HG02852 (cell line): ENCODE results near the gene FFAR4.
A peak's percentile ranks its signal among the peaks of the same experiment; 100 is the strongest.

Source experiments
- ATAC-seq: cut with Tn5 transposase; IDR thresholded peaks from one replicate; pipeline ENCODE4 v1.9.1; 2021; ENCODE audit warnings: mild to moderate bottlenecking, moderate library complexity; ENCODE audit not compliant: unreplicated experiment

FFAR4 gene

GRCh38 chr10:93598157-93598556 lies 31.7 kb downstream of the FFAR4 start:
- no peak for ATAC-seq

GRCh38 chr10:93599335-93599734 lies 32.9 kb downstream of the FFAR4 start:
- no peak for ATAC-seq

DNA sequence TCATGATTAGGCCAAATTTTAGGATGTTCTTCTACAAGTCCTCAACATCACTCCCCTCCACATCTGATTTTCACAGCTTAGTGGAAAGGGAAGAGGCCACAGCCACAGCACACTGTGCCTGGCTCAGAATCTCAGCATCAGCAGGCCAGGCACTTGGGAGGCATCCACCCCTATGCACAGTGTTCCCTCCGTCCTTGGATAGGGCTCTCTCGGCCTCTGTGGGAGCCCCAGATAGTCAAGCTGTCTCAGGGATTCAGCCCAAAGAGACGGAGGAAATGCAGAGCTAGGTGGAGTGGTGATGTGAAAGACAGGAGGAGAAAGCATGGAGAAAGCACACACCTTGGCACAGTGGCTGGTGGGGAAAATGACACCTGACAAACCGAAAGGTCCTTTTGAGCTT lies 33.3 kb downstream of the FFAR4 start:
- ATAC-seq = no peak

GRCh38 chr10:93600446-93601145 lies 34.1 kb downstream of the FFAR4 start:
- ATAC-seq = no peak

- ATAC-seq = no peak
Measured at GRCh38 chr10:93601146-93601773, 34.8 kb downstream of the FFAR4 start, which contains the start of gene RBP4. Gene RBP4, minus strand, starts transcription at chr10:93601235. Its CDS starts 207 bp downstream, at chr10:93601028.

- ATAC-seq = no peak
Measured at GRCh38 chr10:93601774-93602162, 35.3 kb downstream of the FFAR4 start.

DNA sequence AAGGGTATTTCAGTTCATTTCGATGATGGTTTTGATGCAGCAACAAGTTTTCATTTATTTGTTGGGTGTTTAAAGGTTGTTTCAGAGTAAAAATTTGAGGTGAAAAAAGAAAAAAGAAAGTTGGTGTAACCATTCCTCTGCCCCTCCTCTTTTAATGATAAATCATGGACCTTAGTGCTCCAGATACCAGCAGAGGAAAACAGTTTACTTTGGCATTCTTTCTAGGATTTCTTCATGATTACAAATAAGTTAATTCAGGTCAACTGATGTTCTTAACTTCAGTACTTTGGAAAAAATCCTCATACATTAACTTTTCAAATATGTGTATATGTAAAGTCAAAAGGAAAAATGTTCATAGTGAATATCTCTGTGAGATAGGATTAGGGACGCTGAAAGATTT lies 36.6 kb downstream of the FFAR4 start:
- no peak for ATAC-seq

DNA sequence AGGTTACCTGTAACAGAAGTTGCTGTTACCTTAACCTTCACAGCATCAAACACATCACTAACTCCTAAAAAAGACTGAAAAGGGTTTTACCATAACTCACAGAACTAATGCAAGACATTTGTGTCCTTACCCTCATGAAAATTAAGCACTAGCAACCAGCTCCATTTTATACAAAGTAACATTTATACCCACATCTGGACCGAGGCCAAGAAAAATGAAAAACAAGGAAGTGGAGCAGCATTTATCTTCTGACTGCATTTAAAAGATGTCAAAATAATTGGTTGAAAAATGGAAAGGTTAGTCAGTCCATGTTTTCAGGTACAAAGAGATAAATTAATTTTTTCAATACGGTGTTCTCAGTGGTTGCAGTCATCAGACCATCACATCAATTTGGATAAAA lies 37.7 kb downstream of the FFAR4 start:
- no peak for ATAC-seq

DNA sequence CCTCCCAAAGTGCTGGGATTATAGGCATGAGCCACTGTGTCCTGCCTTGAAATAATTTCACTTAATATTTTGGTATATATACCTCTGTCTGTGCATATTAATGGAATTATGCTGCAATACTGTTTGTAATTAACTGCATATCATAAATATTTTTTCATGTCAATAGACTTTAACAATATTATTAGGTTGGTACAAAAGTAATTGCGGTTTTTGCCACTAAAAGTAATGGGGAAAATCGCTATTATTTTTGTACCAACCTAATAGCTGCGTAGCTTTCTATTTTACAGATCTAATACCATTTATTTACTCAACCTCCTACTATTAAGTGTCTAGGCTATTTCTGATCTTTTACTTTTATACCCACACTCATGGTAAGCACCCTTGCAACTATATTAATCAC lies 42.0 kb downstream of the FFAR4 start:
- no peak for ATAC-seq

GRCh38 chr10:93612311-93612710 lies 45.8 kb downstream of the FFAR4 start, which contains the start of gene PDE6C:
Gene PDE6C, plus strand, starts transcription at chr10:93612537. Its CDS starts 189 bp downstream, at chr10:93612726.
- no peak for ATAC-seq

- no peak for ATAC-seq
Measured at GRCh38 chr10:93613126-93613525, 46.7 kb downstream of the FFAR4 start.

DNA sequence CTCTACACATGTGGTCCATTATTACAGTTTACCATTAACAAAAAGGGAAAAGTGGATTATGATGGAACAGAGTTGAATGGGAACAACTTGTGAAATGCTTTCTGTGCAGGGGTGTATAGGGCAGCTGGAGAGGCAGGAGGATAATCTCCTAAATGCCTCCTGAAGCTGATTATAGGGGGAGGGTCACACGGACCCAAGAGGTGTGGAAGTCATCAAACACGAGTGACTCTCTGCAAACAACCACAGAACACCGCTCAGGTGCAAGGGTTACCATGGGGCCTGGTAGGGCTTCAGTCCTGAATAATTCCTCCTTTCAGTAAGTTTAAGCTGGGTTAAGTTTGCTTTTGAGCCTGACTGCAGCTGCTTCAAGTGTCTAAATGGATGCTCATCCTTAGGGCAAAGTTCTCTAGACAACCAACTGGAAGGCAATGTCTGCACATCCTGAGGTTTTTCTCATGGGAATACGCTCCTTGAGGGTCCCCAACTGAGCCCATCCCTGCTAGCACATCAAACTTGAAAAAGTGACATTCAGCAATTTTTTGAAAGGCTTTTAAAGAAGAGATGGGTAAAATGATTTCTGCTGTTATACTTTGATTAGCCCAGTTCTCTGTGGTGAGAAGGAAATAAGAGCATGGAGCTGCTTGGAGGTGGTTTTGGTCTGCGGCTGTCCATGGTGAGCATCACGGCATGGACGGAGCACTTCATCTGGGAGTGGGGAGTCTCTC lies 47.8 kb downstream of the FFAR4 start:
- ATAC-seq = no peak

DNA sequence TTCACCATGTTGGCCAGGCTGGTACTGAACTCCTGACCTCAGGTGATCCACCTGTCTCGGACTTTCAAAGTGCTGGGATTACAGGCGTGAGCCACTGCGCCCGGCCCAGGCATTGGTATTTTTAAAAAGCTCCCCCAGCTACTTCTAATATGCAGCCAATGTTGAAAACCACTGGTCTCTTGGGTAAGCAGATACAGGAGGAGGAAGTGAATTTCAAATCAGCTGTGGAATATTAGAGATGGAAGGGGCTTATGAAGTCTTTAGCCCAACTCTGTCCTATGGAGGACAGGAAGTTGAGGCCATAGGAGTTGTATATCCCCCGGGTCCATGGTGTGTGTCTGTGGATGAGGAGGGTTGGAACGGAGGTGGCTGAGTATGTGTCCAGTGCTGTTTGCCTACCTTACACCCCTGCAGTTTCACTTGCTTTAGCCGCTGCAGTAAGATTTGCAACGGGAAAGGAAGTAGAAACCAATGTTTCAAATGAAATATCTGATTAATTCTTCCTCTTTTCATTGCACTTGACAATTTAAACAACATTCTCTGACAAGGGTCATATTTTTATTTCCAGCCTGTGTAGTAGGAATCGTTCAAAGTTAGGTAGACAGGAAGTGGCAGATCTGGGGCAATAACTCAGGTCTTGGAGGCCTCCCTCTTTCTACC lies 49.2 kb downstream of the FFAR4 start:
- no peak for ATAC-seq

- ATAC-seq = no peak
Measured at GRCh38 chr10:93620925-93621324, 54.5 kb downstream of the FFAR4 start.

GRCh38 chr10:93622942-93623341 lies 56.5 kb downstream of the FFAR4 start:
- peak; percentile 47 for ATAC-seq

DNA sequence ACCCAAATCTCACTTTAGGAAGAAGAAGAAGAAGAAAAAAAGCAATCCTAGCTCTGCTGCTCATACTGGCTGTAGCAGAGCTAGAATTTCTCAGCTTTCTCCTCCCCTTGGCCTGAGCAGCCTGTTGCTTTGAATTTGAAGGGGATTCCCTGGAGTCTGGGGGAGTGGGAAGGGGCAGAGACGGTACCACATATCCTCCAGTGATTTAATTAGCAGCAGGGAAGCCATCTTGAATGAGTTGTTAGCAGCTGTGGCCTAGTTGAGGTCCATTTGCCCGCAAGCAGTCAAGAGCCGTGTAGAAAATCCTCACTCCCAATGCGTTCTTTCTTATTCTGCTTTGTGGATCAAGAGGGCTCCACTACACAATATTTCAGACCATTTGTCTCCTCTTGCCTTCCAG lies 62.4 kb downstream of the FFAR4 start:
- ATAC-seq = no peak

DNA sequence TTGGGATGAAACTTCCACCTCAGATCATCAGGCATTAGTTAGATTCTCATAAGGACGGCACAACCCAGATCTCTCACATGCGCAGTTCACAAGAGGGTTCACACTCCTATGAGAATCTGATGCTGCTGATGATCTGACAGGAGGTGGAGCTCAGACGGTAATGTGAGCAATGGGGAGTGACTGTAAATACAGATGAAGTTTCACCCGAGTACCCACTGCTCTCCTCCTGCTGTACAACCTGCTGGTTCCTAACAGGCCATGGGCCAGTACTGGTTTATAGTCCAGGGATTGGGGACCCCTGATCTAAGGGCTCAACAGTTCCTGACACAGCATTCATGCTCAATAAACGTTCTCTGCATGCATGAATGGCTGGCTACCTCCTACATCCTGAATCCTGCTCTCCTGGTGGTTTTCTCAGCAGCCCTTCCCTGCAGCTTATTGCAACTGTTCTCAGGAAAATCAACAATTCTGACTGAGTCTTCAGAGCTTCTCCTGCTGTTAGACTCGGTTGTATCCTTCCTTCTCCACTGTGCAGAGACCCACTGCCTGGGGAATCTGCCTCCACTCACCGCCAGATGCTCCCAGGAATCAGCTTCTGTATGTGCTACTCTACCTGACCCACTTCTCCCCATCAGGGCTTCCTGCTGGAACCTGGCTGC lies 63.3 kb downstream of the FFAR4 start:
- ATAC-seq = no peak

GRCh38 chr10:93630625-93631557 lies 64.4 kb downstream of the FFAR4 start:
- no peak for ATAC-seq
